ENCODE results near the gene GEMIN7. TPM values are rescaled to one million over a fixed set of nuclear protein-coding genes. Genes with fewer than 3 reads are reported as not detected.

The GEMIN7 gene, protein sequence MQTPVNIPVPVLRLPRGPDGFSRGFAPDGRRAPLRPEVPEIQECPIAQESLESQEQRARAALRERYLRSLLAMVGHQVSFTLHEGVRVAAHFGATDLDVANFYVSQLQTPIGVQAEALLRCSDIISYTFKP
- 10 to 100 TPM; 17.0 to 24.9 (median 21.5) TPM for polyA plus RNA-seq (ENCODE audit: insufficient read depth in 1 of 5, insufficient read length in 5 of 5, low replicate concordance in 1 of 5)
- long read RNA-seq, donor 1, transcript GEMIN7-201 (3 exons, 1,657 nt), result minor isoform, 5 of 21 reads
- long read RNA-seq, donor 1, transcript GEMIN7-202 (2 exons, 716 nt), result major isoform, 9 of 21 reads
- long read RNA-seq, donor 1, partial matches to known transcripts, result 0 of 21 reads
- long read RNA-seq, donor 1, other reads (novel, unspliced or antisense), result 0 of 21 reads
- long read RNA-seq, donor 2, partial matches to known transcripts, result 0 of 10 reads
- long read RNA-seq, donor 2, other reads (novel, unspliced or antisense), result 0 of 10 reads
- long read RNA-seq, donor 3, transcript GEMIN7-202 (2 exons, 716 nt), result major isoform, 5 of 9 reads
- long read RNA-seq, donor 3, partial matches to known transcripts, result 0 of 9 reads
- long read RNA-seq, donor 3, other reads (novel, unspliced or antisense), result 0 of 9 reads
- long read RNA-seq, donor 4, partial matches to known transcripts, result 0 of 3 reads
- long read RNA-seq, donor 4, other reads (novel, unspliced or antisense), result 0 of 3 reads
- long read RNA-seq, donor 5, transcript GEMIN7-202 (2 exons, 716 nt), result major isoform, 6 of 15 reads
- long read RNA-seq, donor 5, partial matches to known transcripts, result 0 of 15 reads
- long read RNA-seq, donor 5, other reads (novel, unspliced or antisense), result 0 of 15 reads
- long read RNA-seq, donor 6, transcript GEMIN7-202 (2 exons, 716 nt), result major isoform, 6 of 18 reads
- long read RNA-seq, donor 6, transcript GEMIN7-201 (3 exons, 1,657 nt), result major isoform, 6 of 18 reads
- long read RNA-seq, donor 6, partial matches to known transcripts, result 0 of 18 reads
- long read RNA-seq, donor 6, other reads (novel, unspliced or antisense), result 0 of 18 reads
- long read RNA-seq, donor 7, transcript GEMIN7-201 (3 exons, 1,657 nt), result minor isoform, 5 of 18 reads
- long read RNA-seq, donor 7, transcript GEMIN7-202 (2 exons, 716 nt), result major isoform, 8 of 18 reads
- long read RNA-seq, donor 7, partial matches to known transcripts, result 0 of 18 reads
- long read RNA-seq, donor 7, other reads (novel, unspliced or antisense), result 0 of 18 reads
- long read RNA-seq, donor 8, transcript GEMIN7-202 (2 exons, 716 nt), result major isoform, 6 of 8 reads
- long read RNA-seq, donor 8, partial matches to known transcripts, result 0 of 8 reads
- long read RNA-seq, donor 8, other reads (novel, unspliced or antisense), result 0 of 8 reads

- peak in 1 of 2 donors; percentile 54 for DNase-seq
Measured at GRCh38 chr19:45079063-45079910, at the start of gene GEMIN7. TSS of gene GEMIN7 (plus strand) at chr19:45079260. CDS start at chr19:45090115, 10,855 bp downstream.

GRCh38 chr19:45030825-45031224, 48.2 kb upstream of the GEMIN7 start:
- no peak for DNase-seq

GRCh38 chr19:45032421-45032820, 46.6 kb upstream of the GEMIN7 start:
- DNase-seq, result no peak

DNA sequence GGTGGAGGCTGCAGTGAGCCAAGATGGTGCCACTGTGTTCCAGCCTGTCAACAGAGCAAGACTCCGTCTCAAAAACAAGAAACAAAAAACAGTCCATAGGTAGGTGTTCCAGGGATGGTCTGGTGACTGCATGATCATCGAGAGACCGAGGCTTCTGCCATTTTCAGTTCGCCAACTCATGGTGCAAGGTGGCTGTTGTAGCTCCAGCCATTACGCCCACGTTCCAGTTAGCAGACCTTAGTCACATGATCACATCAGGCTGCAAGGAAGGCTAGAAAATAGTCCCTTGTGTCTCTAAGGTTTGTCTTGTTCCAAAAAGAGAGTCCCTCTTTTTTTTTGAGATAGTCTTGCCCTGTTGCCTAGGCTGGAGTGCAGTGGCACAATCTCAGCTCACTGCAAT, 43.3 kb upstream of the GEMIN7 start:
- DNase-seq, result no peak

DNA sequence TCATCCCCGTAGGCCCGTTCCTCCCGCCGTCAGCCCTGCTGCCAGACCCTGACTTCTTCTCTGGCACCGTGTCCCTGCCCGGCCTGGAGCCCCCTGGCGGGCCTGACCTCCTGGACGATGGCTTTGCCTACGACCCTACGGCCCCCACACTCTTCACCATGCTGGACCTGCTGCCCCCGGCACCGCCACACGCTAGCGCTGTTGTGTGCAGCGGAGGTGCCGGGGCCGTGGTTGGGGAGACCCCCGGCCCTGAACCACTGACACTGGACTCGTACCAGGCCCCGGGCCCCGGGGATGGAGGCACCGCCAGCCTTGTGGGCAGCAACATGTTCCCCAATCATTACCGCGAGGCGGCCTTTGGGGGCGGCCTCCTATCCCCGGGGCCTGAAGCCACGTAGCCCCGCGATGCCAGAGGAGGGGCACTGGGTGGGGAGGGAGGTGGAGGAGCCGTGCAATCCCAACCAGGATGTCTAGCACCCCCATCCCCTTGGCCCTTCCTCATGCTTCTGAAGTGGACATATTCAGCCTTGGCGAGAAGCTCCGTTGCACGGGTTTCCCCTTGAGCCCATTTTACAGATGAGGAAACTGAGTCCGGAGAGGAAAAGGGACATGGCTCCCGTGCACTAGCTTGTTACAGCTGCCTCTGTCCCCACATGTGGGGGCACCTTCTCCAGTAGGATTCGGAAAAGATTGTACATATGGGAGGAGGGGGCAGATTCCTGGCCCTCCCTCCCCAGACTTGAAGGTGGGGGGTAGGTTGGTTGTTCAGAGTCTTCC, 41.5 kb upstream of the GEMIN7 start:
- no peak for DNase-seq

- DNase-seq, result peak; percentile 91
Measured at GRCh38 chr19:45038931-45039893, 39.8 kb upstream of the GEMIN7 start, which contains the start of gene CLASRP. TSS of gene CLASRP (plus strand) at chr19:45039045. CDS start at chr19:45040213, 1,168 bp downstream.

- DNase-seq, result no peak
Measured at GRCh38 chr19:45040059-45040771, 38.8 kb upstream of the GEMIN7 start.

- DNase-seq, result no peak
Measured at GRCh38 chr19:45041125-45041524, 37.9 kb upstream of the GEMIN7 start.

GRCh38 chr19:45045671-45046353, 33.2 kb upstream of the GEMIN7 start:
- DNase-seq, result no peak

- DNase-seq, result no peak
Measured at GRCh38 chr19:45046355-45046754, 32.7 kb upstream of the GEMIN7 start.

DNA sequence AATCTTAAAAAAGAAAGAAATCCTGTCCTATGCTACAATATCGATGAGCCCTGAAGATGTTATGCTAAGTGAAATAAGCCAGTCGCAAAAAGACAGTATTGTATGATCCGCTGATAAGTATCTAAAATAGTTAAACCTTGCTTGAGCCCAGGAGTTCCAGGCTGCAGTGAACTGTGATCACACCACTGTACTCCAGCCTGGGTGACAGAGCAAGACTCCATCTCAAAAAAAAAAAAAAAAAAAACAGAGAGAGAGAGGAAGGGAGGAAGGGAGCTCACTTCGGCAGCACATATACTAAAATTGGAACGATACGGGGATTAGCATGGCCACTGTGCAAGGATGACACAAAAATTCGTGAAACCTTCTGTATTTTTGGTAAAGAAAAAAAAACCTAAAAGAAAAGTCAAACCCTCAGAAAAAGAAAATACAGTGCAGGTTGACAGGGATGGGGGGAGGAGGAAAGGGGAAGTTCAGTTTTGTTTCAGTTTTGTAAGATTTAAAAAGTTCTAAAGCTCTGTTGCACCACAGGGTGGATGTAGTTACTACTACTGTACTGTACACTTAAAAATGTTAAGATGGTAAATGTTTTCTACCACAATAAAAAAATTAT, 31.8 kb upstream of the GEMIN7 start:
- no peak for DNase-seq

DNA sequence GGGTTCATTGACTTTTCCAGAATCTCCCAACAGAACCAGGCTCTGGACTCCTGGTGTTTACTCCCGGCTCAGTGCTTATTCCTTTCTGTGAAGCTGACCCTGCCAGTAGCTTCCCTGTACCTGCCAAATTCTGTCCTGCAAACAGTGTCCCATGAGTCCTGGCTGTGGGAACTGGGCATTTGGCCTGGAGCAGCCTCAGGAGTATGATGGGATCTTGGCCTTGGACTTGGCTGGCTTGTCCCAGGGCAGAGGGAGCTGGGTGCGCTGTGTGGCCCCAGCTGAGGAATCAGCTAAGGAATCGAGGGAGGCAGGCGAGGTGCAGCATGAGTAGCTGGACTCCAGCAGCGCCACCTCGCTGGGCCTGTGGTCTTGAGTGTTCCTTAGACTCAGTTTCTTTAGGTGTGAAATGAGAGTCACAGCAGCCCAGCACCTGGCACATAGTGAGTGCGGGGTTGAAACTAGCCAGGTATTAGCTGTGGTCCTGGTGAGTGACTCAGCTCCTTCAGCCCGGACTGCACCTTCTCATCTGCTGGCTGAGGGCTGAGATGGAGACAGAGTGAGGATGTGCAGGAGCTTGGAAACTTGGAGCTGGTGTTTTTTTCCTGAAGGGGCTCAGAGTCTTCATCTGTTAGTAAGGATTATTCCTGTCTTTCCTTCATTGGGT, 29.9 kb upstream of the GEMIN7 start:
- no peak for DNase-seq

DNA sequence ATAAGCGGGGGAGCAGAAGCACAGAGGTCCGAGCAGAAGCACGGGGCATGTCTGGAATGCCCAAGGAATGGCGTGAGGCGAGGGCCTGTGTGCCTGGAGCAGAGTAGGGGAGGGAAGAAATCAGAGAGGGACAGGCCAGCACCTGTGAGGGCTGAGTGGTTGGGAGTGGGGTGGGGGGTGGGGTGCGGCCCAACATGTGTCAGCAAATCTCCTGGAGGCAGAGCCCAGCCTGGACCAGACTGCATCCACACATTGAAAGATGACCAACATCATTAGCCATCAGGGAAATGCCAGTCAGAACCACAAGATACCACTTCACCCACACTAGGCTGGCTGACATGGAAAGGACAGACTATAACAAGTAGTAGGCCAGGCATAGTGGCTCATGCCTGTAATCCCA, 29.0 kb upstream of the GEMIN7 start:
- no peak for DNase-seq

DNA sequence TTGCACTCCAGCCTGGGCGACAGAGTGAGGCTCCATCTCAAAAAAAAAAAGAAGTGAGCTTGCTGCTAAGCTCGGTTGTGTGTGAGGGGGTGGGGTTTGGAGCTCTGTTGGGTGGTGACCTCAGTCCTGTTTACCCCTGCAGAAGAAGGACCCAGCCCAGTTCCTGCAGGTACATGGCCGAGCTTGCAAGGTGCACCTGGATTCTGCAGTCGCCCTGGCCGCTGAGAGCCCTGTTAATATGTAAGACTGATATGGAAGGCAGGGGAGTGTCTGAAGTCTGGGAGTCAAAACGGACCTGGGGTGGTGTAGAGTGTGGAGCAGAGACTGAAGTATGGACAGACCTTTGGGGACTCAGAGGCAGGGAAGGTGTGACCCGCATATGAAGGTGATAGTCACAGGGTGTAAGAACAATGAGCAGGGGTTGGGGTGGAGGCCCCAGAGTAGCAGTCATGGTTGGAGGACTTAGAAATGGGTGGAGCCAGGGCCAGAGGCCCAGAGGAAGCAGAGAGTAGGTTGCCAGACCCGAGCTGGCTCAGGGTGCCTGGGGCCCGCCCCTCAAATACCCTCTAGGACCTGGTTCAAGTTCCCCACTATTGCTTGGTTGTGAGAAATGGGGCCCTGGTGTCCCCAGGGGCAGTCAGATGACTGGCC, 27.0 kb upstream of the GEMIN7 start:
- DNase-seq, result no peak

DNA sequence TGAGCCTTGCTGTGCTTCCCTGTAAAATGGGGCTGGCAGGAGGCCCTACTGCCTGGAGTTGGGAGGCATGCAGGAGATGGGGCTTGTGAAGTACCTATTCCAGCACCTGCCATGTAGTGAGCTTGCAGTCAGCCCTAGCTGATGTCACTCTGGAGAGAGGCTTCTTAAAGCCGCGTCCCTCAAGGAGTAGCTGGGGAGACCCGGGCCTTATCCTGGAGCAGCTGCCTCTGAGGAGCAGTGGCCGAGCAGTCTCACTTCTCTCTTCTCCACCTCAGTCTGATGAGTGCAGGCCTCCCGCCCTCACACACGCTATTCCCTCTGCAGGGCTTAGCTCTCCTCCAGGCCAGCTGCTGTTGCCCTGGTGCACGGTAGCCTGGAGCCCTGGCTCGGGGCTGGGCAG, 22.2 kb upstream of the GEMIN7 start:
- DNase-seq, result no peak

GRCh38 chr19:45057444-45057843, 21.6 kb upstream of the GEMIN7 start:
- no peak for DNase-seq

Data from right lung (tissue), 10 donors.